ENCODE results near the gene FFAR3. TPM values are rescaled to one million over a fixed set of nuclear protein-coding genes. Genes with fewer than 3 reads are reported as not detected.

FFAR3 gene
- total RNA-seq, 4 donors from 2014 or later, result 0.44 to 4.3 (median 2.2) TPM

- TF ChIP-seq CTCF (IDR thresholded peaks at IDR 0.05; ENCODE audit: low read depth), result no peak
Measured at GRCh38 chr19:35407619-35408018, 49.4 kb downstream of the FFAR3 start.

- TF ChIP-seq CTCF (IDR thresholded peaks at IDR 0.05; ENCODE audit: low read depth), result no peak
Measured at GRCh38 chr19:35408284-35409171, 50.3 kb downstream of the FFAR3 start.

- TF ChIP-seq CTCF (IDR thresholded peaks at IDR 0.05; ENCODE audit: low read depth), result no peak
Measured at GRCh38 chr19:35409191-35409590, 50.9 kb downstream of the FFAR3 start.

Other genes starting within 250 kb of the FFAR3 start
- gene FXYD3, start 242.6 kb upstream of the FFAR3 start, total RNA-seq, result 1 to 10 TPM in 2 of 4 donors, not detected in 2; 1.7 to 2.0 TPM
- gene LGI4, start 223.4 kb upstream of the FFAR3 start, total RNA-seq, result 10 to 100 TPM; 11.6 to 34.1 (median 21.3) TPM
- 100 to 1,000 TPM in 1 of 4 donors, 10 to 100 TPM in 3; 28.7 to 108 (median 37.8) TPM for gene FXYD1, start 219.6 kb upstream of the FFAR3 start, total RNA-seq
- 1 to 10 TPM in 1 of 4 donors, not detected in 3; 1.1 TPM for gene FXYD7, start 215.2 kb upstream of the FFAR3 start, total RNA-seq
- gene FXYD5, start 203.7 kb upstream of the FFAR3 start, total RNA-seq, result 100 to 1,000 TPM in 1 of 4 donors, 10 to 100 TPM in 3; 43.7 to 120 (median 52.4) TPM
- gene FAM187B, start 129.7 kb upstream of the FFAR3 start, total RNA-seq, result not detected
- 10 to 100 TPM in 1 of 4 donors, 1 to 10 TPM in 3; 4.0 to 15.8 (median 5.0) TPM for gene LSR, start 109.5 kb upstream of the FFAR3 start, total RNA-seq
- 100 to 1,000 TPM in 2 of 4 donors, 10 to 100 TPM in 2; 42.4 to 121 (median 99.2) TPM for gene USF2, start 89.5 kb upstream of the FFAR3 start, total RNA-seq
- gene HAMP, start 75.9 kb upstream of the FFAR3 start, total RNA-seq, result not detected
- gene MAG, start 66.3 kb upstream of the FFAR3 start, total RNA-seq, result not detected
- gene CD22, start 29.3 kb upstream of the FFAR3 start, total RNA-seq, result 10 to 100 TPM in 1 of 4 donors, 1 to 10 TPM in 2, not detected in 1; 3.2 to 11.7 (median 6.2) TPM
- gene FFAR1, start 10.6 kb upstream of the FFAR3 start, total RNA-seq, result not detected
- under 1 TPM in 1 of 4 donors, not detected in 3; 0.51 TPM for gene GPR42, start 12.6 kb downstream of the FFAR3 start, total RNA-seq
- gene FFAR2, start 89.8 kb downstream of the FFAR3 start, total RNA-seq, result 1 to 10 TPM in 1 of 4 donors, under 1 TPM in 1, not detected in 2; 0.38 to 1.5 TPM
- gene KRTDAP, start 132.0 kb downstream of the FFAR3 start, total RNA-seq, result not detected
- gene DMKN, start 155.2 kb downstream of the FFAR3 start, total RNA-seq, result 1 to 10 TPM in 3 of 4 donors, under 1 TPM in 1; 0.94 to 7.3 (median 1.9) TPM
- not detected for gene SBSN, start 169.9 kb downstream of the FFAR3 start, total RNA-seq
- not detected for gene GAPDHS, start 175.0 kb downstream of the FFAR3 start, total RNA-seq
- gene TMEM147, start 187.2 kb downstream of the FFAR3 start, total RNA-seq, result 10 to 100 TPM; 60.1 to 76.8 (median 73.6) TPM
- not detected for gene ATP4A, start 205.2 kb downstream of the FFAR3 start, total RNA-seq
- gene PMIS2, start 227.7 kb downstream of the FFAR3 start, total RNA-seq, result not detected

All from subcutaneous adipose tissue (tissue), 4 donors.